DND-41 (cell line): ENCODE results near the gene FAM83G.

ENCODE experiments used
- ATAC-seq: fragments of 200-7000 bp; cut with Tn5 transposase; 3 replicates; pipeline ENCODE4 v1.9.1; 2021; ENCODE audit warnings: low read depth; ENCODE audit not compliant: insufficient read depth
- DNase-seq: peaks from one replicate; pipeline ENCODE4 v3.0.0-alpha.2; 2020
- H2AFZ ChIP-seq: 2 replicates; pipeline ENCODE4 v1.6.0; 2012; ENCODE audit warnings: low read depth, low read length
- H3K27ac ChIP-seq: 2 replicates; pipeline ENCODE4 v1.5.1; 2012; ENCODE audit warnings: low read length, inconsistent platforms
- H3K27me3 ChIP-seq: fragments of 200-600 bp; sonication (generic); 2 replicates; pipeline ENCODE4 v1.6.0; 2012; ENCODE audit warnings: low read length, mild to moderate bottlenecking, inconsistent platforms; ENCODE audit not compliant: insufficient read depth, poor library complexity
- H3K36me3 ChIP-seq: 2 replicates; pipeline ENCODE4 v1.5.1; 2012; ENCODE audit warnings: low read length, inconsistent platforms; ENCODE audit not compliant: insufficient read depth
- H3K4me1 ChIP-seq: 2 replicates; pipeline ENCODE4 v1.5.1; 2012; ENCODE audit warnings: mild to moderate bottlenecking, low read length; ENCODE audit not compliant: insufficient read depth
- H3K4me2 ChIP-seq: 2 replicates; pipeline ENCODE4 v1.6.0; 2012; ENCODE audit warnings: mild to moderate bottlenecking, moderate library complexity, low read length, inconsistent platforms; ENCODE audit not compliant: insufficient read depth
- H3K4me3 ChIP-seq, 2 experiments: fragments of 200-600 bp in 1 of 2; shearing (Covaris generic) in 1 of 2; 2 replicates each; pipeline ENCODE4 v1.5.1; 2012 to 2016; ENCODE audit warnings: inconsistent platforms in 2 of 2, low read length in 2 of 2, mild to moderate bottlenecking in 2 of 2, low read depth in 1 of 2, moderate library complexity in 1 of 2
- H3K79me2 ChIP-seq: 2 replicates; pipeline ENCODE4 v1.6.0; 2012; ENCODE audit warnings: low read length, inconsistent platforms; ENCODE audit not compliant: insufficient read depth
- H3K9ac ChIP-seq: 2 replicates; pipeline ENCODE4 v1.6.0; 2012; ENCODE audit warnings: low read depth, mild to moderate bottlenecking, inconsistent platforms, low read length, moderate library complexity
- H3K9me3 ChIP-seq: 2 replicates; pipeline ENCODE4 v1.5.1; 2012; ENCODE audit warnings: low read length, moderate library complexity, mild to moderate bottlenecking, inconsistent platforms; ENCODE audit not compliant: insufficient read depth, severe bottlenecking
- H4K20me1 ChIP-seq: 2 replicates; pipeline ENCODE4 v1.6.0; 2012; ENCODE audit warnings: low read length; ENCODE audit not compliant: insufficient read depth
- CTCF ChIP-seq: IDR thresholded peaks from 2 replicates; pipeline ENCODE4 v1.5.1; 2012; ENCODE audit warnings: borderline replicate concordance, low read length, moderate library complexity, mild to moderate bottlenecking; ENCODE audit not compliant: poor library complexity, severe bottlenecking; ENCODE audit errors: extremely low read depth
- EZH2 ChIP-seq: IDR thresholded peaks from 3 replicates; pipeline ENCODE4 v1.6.1; 2012; ENCODE audit warnings: borderline replicate concordance, low read depth, mild to moderate bottlenecking, moderate library complexity, low read length, inconsistent platforms; ENCODE audit not compliant: severe bottlenecking

Gene FAM83G

GRCh38 chr17:19014628-19015215 is 10.2 kb upstream of the FAM83G start:
- Histone ChIP-seq H3K4me2 (no peak overlapping the region), H3K4me1 (no peaks in the 10 kb centered on the region), H3K79me2 (no peaks in the 10 kb centered on the region), H3K9ac (no peak overlapping the region), H3K4me3 (no peak overlapping the region), H3K9me3 (no peaks in the 10 kb centered on the region), H3K27ac (no peak overlapping the region), H3K36me3 (no peaks in the 10 kb centered on the region), H2AFZ (no peak overlapping the region), H4K20me1 (peaks cover 15% of the 10 kb centered on the region; the same call in 1 of the 2 replicates), H3K27me3 (no peaks in the 10 kb centered on the region)
- DNase-seq (no peak), ATAC-seq (no peak)
- no peak for TF ChIP-seq EZH2
- no peak for TF ChIP-seq CTCF

DNA sequence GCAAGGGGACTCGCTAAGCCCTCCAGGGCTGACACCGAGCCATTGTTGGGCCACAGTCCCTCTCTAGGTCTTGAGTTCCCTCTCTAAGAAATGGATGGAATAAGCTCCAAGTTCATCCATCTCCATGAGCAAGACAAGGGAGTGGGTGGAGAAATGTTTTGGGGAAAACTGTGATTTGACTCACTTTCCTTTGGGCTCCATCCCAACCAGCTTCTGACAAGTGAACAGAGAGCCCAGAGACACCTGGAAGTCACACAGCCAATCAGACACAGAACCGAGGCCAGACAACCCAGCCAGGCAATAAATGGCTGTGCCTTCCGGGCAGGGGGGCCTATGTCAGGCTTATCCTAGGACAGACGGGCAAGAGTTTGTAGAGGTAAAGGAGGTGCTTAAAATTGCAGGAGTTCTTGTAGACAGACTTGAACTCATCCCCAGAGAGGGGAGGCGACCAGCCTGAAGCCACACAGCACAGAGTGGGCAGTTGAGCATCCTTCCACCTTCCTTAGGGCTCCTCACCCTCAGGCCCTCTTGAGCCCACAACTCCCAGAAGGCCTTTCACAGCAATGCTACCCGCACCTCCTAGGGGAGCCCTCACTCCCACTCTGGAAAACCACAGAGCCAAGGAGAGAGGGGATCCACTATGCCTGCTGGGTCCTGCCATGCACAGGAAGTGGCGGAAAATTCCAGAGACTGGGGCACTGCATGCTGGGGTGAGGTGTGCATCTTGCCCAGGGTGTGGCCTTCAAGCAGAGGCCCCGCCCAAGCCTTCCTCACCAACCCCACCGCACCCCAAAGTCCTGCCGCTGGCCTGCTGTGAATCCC is 9.5 kb upstream of the FAM83G start:
- Histone ChIP-seq H4K20me1 (peaks cover 15% of the 10 kb centered on the region; the same call in 1 of the 2 replicates), H3K4me2 (no peak overlapping the region), H3K27ac (no peak overlapping the region), H3K4me3 (no peak overlapping the region), H3K9ac (no peak overlapping the region), H2AFZ (no peak overlapping the region), H3K4me1 (no peaks in the 10 kb centered on the region), H3K27me3 (no peaks in the 10 kb centered on the region), H3K79me2 (no peaks in the 10 kb centered on the region), H3K9me3 (no peaks in the 10 kb centered on the region), H3K36me3 (no peaks in the 10 kb centered on the region)
- ATAC-seq: no peak
- no peak for DNase-seq
- no peak for TF ChIP-seq CTCF
- no peak for TF ChIP-seq EZH2

DNA sequence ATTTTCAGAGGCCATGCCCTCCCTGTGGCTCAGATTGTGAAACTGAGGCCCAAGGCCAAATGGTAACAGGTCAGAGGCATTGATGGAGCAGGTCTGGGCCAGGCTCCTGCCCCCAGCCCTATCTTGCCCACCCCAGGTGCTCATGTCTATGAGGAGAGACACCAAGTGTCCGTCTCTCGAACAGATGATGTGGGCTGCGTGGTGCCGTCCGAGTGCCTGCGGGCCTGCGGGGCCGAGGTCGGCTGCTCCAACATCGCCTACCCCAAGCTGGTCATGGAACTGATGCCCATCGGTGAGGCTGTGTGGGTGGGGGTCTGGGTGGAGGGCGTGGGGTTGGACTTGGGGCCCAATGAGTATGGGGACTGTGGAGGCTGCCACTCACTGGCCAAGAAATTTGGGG is 8.7 kb upstream of the FAM83G start:
- DNase-seq (no peak), ATAC-seq (no peak)
- no peak overlapping the region for H3K27ac ChIP-seq
- H4K20me1 ChIP-seq: peaks cover 11% of the 10 kb centered on the region; the same call in 1 of the 2 replicates
- H3K9me3 ChIP-seq: no peaks in the 10 kb centered on the region
- TF ChIP-seq EZH2 (no peak), CTCF (no peak)
- H3K27me3 ChIP-seq: no peaks in the 10 kb centered on the region
- H3K79me2 ChIP-seq: no peaks in the 10 kb centered on the region
- H3K4me2 ChIP-seq: no peak overlapping the region
- no peaks in the 10 kb centered on the region for H3K4me1 ChIP-seq
- no peak overlapping the region for H3K4me3 ChIP-seq
- H3K9ac ChIP-seq: no peak overlapping the region
- no peak overlapping the region for H2AFZ ChIP-seq
- H3K36me3 ChIP-seq: no peaks in the 10 kb centered on the region
